AG09319 (cell line): Measurements from ENCODE around the gene ALDH1L2.
"Not testable (repeated sequence)": the region's sequence is repeated elsewhere in the genome, so short reads cannot be mapped to it uniquely, and the experiment has no call there.

Experiments
- DNase-seq: peaks from one replicate; pipeline ENCODE4 v3.0.0-alpha.2; 2010; ENCODE audit warnings: low read depth; ENCODE audit errors: extremely low read depth
- CTCF ChIP-seq: IDR thresholded peaks from 2 replicates; pipeline ENCODE4 v1.5.1; 2011; ENCODE audit warnings: low read depth, mild to moderate bottlenecking, inconsistent platforms, low read length, moderate library complexity

ALDH1L2 gene

GRCh38 chr12:104994336-104994735 is 89.9 kb downstream of the ALDH1L2 start:
- DNase-seq = no peak
- TF ChIP-seq CTCF = no peak

GRCh38 chr12:104991565-104992128 is 92.6 kb downstream of the ALDH1L2 start:
- DNase-seq = no peak

GRCh38 chr12:104990950-104991349 is 93.3 kb downstream of the ALDH1L2 start:
- TF ChIP-seq CTCF = no peak
- no peak for DNase-seq

More at GRCh38 chr12:104991565-104992128, 92.6 kb downstream of the ALDH1L2 start:
- TF ChIP-seq CTCF = no peak

GRCh38 chr12:104986022-104986941 is 98.0 kb downstream of the ALDH1L2 start, which contains the start of gene NOPCHAP1:
TSS of gene NOPCHAP1 (plus strand) at chr12:104986316. CDS start at chr12:104986353, 37 bp downstream.
- TF ChIP-seq CTCF = no peak
- peak; percentile 40 for DNase-seq

- no peak for DNase-seq
- TF ChIP-seq CTCF = no peak
These were observed 99.1 kb downstream of the ALDH1L2 start for GRCh38 chr12:104985206-104985605.

GRCh38 chr12:104977688-104978087 is 106.6 kb downstream of the ALDH1L2 start:
- DNase-seq = not testable (repeated sequence)

GRCh38 chr12:104976703-104977102 is 107.6 kb downstream of the ALDH1L2 start:
- no peak for DNase-seq
- no peak for TF ChIP-seq CTCF
